Adrenal gland (tissue), 12 donors: Measurements from ENCODE around the gene FCN1. TPM values are rescaled to one million over a fixed set of nuclear protein-coding genes. Genes with fewer than 3 reads are reported as not detected.

ENCODE experiments used
- DNase-seq, 7 donors: peaks; one replicate each; pipeline ENCODE4 v3.0.0-alpha.2; 2019 to 2020
- H3K27ac ChIP-seq, 5 donors: fragments of 200-600 bp; sonication (generic) in 4 of 5; 1 replicate in 3 of 5; 2 replicates in 2 of 5; pipeline versions ENCODE4 v1.5.1 to v1.8.0; 2016 to 2020; ENCODE audit warnings: mild to moderate bottlenecking in 1 of 5
- H3K27me3 ChIP-seq: fragments of 200-600 bp; 2 replicates; pipeline ENCODE4 v1.8.0; 2021
- H3K36me3 ChIP-seq, 2 donors: fragments of 200-600 bp; replicated peaks in 1 of 2; 1 replicate in 1 of 2; 2 replicates in 1 of 2; pipeline versions ENCODE4 v1.5.1 to v1.8.0; 2018 to 2022
- H3K4me1 ChIP-seq, 2 donors: fragments of 200-600 bp; replicated peaks in 1 of 2; 1 replicate in 1 of 2; 2 replicates in 1 of 2; pipeline versions ENCODE4 v1.5.1 to v1.8.0; 2018 to 2021
- H3K4me3 ChIP-seq, 4 donors: fragments of 200-600 bp; sonication (generic) in 3 of 4; one replicate each; pipeline ENCODE4 v1.5.1; 2016 to 2018
- H3K9me3 ChIP-seq, 3 donors: fragments of 200-600 bp; sonication (generic) in 1 of 3; replicated peaks in 1 of 3; 1 replicate in 2 of 3; 2 replicates in 1 of 3; pipeline versions ENCODE4 v1.5.1 to v1.8.0; 2016 to 2021
- CTCF ChIP-seq, 6 experiments: fragments of 450-650 bp in 4 of 6; fragments of 200-600 bp in 2 of 6; sonication (generic) in 1 of 6; IDR thresholded peaks; 1 replicate in 5 of 6; 2 replicates in 1 of 6; pipeline versions ENCODE4 v1.5.1 to v1.8.0; 2016 to 2021; ENCODE audit warnings: antibody characterized with exemption in 6 of 6, mild to moderate bottlenecking in 2 of 6, moderate library complexity in 1 of 6
- POLR2A ChIP-seq, 2 donors: fragments of 450-650 bp; IDR thresholded peaks; one replicate each; pipeline ENCODE4 v1.6.1; 2017; ENCODE audit warnings: antibody characterized with exemption in 2 of 2, mild to moderate bottlenecking in 2 of 2, moderate library complexity in 1 of 2
- WGBS, 4 donors: extraction: QIAGEN DNeasy Blood & Tissue Kit in 2 of 4; methylation state at CpG; one replicate each; pipeline versions ENCODE4 v1.1.5 to v1.1.7; 2013 to 2017; 5-methylcytosine and 5-hydroxymethylcytosine counted together
- intact Hi-C, 2 donors: fragments of 100-400 bp; cut with DNase I; formaldehyde crosslinking; loops; one replicate each; pipeline versions ENCODE4 v1.14.1 to v1.15.0; 2022 to 2023
- polyA plus RNA-seq, 3 donors: library from polyadenylated mRNA; stranded (reverse); fragments of 200-250 nt in 2 of 3; fragments of 350-450 nt in 1 of 3; fragmentation: Illumina TruSeq in 1 of 3; extraction: RNeasy Lipid Tissue Mini Kit (QIAGEN cat#74804) in 1 of 3; gene quantifications; one replicate each; pipeline ENCODE4 v1.2.3, GENCODE V29; 2013 to 2014
- total RNA-seq, 9 donors: library from RNA; depleted of rRNA in 4 of 9; stranded (reverse); fragments of >200 nt in 4 of 9; fragments of 120-200 nt in 1 of 9; fragmentation: NEBNext Ultra II Directional in 1 of 9; extraction: Animal tissue kit (Norgen Biotek cat#: 25700) in 1 of 9; gene quantifications; one replicate each; pipeline versions ENCODE4 v1.1.0 to v1.2.4, GENCODE V29; 2013 to 2023
- donor health status: healthy with polysubstance abuse.
- donor health status: Bipolar disorder and iron deficiency.
- donor health status: DM: yes; HTN: yes; CAD: no.
- donor health status: DM: no; HTN: no; CAD: no.
- donor health status: DM: no; HTN: no; CAD: no.
- donor health status: DM: yes; HTN: yes; CAD: no.

The FCN1 gene
- total and polyA plus RNA-seq, 12 donors = 0.57 to 7.0 (median 2.4) TPM; not detected in 1

GRCh38 chr9:134882204-134882785 lies 35.4 kb downstream of the FCN1 start:
- TF ChIP-seq CTCF (IDR thresholded peaks at IDR 0.05) (no peak), POLR2A (IDR thresholded peaks at IDR 0.05) (no peak)
- Histone ChIP-seq H3K27me3 (no peaks in the 10 kb centered on the region), H3K4me3 (no peak overlapping the region), H3K4me1 (peaks cover 0 to 10% of the 10 kb centered on the region in 2 donors), H3K9me3 (no peaks in the 10 kb centered on the region), H3K36me3 (no peaks in the 10 kb centered on the region), H3K27ac (no peak overlapping the region)
- peak in 1 of 7 donors; percentile 45 for DNase-seq
- intact Hi-C loops = no loop called here
- WGBS, 4 donors = 90 to 96% (median 94%) methylated on average over 3 of the region's 3 CpGs

- Histone ChIP-seq H3K4me1 (peaks cover 0 to 10% of the 10 kb centered on the region in 2 donors), H3K4me3 (peak overlapping the region in 1 of 4 donors; percentile 6), H3K36me3 (no peaks in the 10 kb centered on the region), H3K27me3 (no peaks in the 10 kb centered on the region), H3K9me3 (no peaks in the 10 kb centered on the region), H3K27ac (no peak overlapping the region)
- 84 to 95% (median 89%) methylated on average over 5 to 13 of the region's 13 CpGs for WGBS, 4 donors
- DNase-seq = peak in 2 of 7 donors; percentile 6 to 36
- intact Hi-C loops = no loop called here
- TF ChIP-seq POLR2A (IDR thresholded peaks at IDR 0.05) = no peak
- TF ChIP-seq CTCF (IDR thresholded peaks at IDR 0.05) = no peak
Measured at GRCh38 chr9:134881313-134881670, 36.4 kb downstream of the FCN1 start.

GRCh38 chr9:134880484-134881312 lies 37.0 kb downstream of the FCN1 start, which contains the start of gene FCN2:
Gene FCN2 (plus strand): TSS chr9:134880810. CDS start chr9:134880822, 12 bp downstream.
- Histone ChIP-seq H3K36me3 (no peaks in the 10 kb centered on the region), H3K27me3 (no peaks in the 10 kb centered on the region), H3K4me1 (peaks cover 0 to 10% of the 10 kb centered on the region in 2 donors), H3K27ac (peak within 1 kb of the TSS in 2 of 5 donors; percentile 31 to 47), H3K9me3 (no peaks in the 10 kb centered on the region), H3K4me3 (peak within 1 kb of the TSS in 1 of 4 donors; percentile 6)
- DNase-seq = peak; percentile 53 to 85 (median 69)
- no peak for TF ChIP-seq CTCF (IDR thresholded peaks at IDR 0.05)
- TF ChIP-seq POLR2A (IDR thresholded peaks at IDR 0.05) = no peak
- WGBS, 4 donors = 56 to 72% (median 66%) methylated on average over 18 to 25 of the region's 25 CpGs
- intact Hi-C loops = no loop called here

GRCh38 chr9:134879664-134880483 lies 37.8 kb downstream of the FCN1 start:
- Histone ChIP-seq H3K27ac (peak overlapping the region in 2 of 5 donors; percentile 31 to 47), H3K27me3 (no peaks in the 10 kb centered on the region), H3K9me3 (no peaks in the 10 kb centered on the region), H3K4me1 (peaks cover 0 to 10% of the 10 kb centered on the region in 2 donors), H3K4me3 (no peak overlapping the region), H3K36me3 (no peaks in the 10 kb centered on the region)
- intact Hi-C loops = no loop called here
- no peak for TF ChIP-seq POLR2A (IDR thresholded peaks at IDR 0.05)
- no peak for TF ChIP-seq CTCF (IDR thresholded peaks at IDR 0.05)
- WGBS, 4 donors = 78 to 86% (median 85%) methylated on average over 8 to 13 of the region's 13 CpGs
- peak in 6 of 7 donors; percentile 30 to 72 (median 57) for DNase-seq
